IPS-20b (cell line): ENCODE measurements around the gene PCBD2.

ENCODE experiments used
- H3K27ac ChIP-seq: one replicate; pipeline ENCODE4 v1.5.1; 2013; ENCODE audit warnings: low read length
- H3K27me3 ChIP-seq: 2 replicates; pipeline ENCODE4 v1.6.1; 2013; ENCODE audit warnings: mild to moderate bottlenecking, low read length, inconsistent platforms; ENCODE audit not compliant: insufficient read depth
- H3K36me3 ChIP-seq: 2 replicates; pipeline ENCODE4 v1.6.1; 2013; ENCODE audit warnings: low read depth, mild to moderate bottlenecking, inconsistent platforms, low read length, moderate library complexity; ENCODE audit not compliant: insufficient read depth
- H3K4me1 ChIP-seq: 2 replicates; pipeline ENCODE4 v1.6.1; 2013; ENCODE audit warnings: mild to moderate bottlenecking, control low read depth, inconsistent platforms, low read length, moderate library complexity; ENCODE audit not compliant: insufficient read depth
- H3K4me3 ChIP-seq: 2 replicates; pipeline ENCODE4 v1.5.1; 2013; ENCODE audit warnings: mild to moderate bottlenecking, low read length, inconsistent platforms
- H3K9ac ChIP-seq: 2 replicates; pipeline ENCODE4 v1.6.1; 2013; ENCODE audit warnings: low read depth, mild to moderate bottlenecking, inconsistent platforms, low read length, moderate library complexity
- H3K9me3 ChIP-seq: 2 replicates; pipeline ENCODE4 v1.6.1; 2013; ENCODE audit warnings: mild to moderate bottlenecking, low read depth, low read length, inconsistent platforms; ENCODE audit not compliant: insufficient read depth

The PCBD2 gene

DNA sequence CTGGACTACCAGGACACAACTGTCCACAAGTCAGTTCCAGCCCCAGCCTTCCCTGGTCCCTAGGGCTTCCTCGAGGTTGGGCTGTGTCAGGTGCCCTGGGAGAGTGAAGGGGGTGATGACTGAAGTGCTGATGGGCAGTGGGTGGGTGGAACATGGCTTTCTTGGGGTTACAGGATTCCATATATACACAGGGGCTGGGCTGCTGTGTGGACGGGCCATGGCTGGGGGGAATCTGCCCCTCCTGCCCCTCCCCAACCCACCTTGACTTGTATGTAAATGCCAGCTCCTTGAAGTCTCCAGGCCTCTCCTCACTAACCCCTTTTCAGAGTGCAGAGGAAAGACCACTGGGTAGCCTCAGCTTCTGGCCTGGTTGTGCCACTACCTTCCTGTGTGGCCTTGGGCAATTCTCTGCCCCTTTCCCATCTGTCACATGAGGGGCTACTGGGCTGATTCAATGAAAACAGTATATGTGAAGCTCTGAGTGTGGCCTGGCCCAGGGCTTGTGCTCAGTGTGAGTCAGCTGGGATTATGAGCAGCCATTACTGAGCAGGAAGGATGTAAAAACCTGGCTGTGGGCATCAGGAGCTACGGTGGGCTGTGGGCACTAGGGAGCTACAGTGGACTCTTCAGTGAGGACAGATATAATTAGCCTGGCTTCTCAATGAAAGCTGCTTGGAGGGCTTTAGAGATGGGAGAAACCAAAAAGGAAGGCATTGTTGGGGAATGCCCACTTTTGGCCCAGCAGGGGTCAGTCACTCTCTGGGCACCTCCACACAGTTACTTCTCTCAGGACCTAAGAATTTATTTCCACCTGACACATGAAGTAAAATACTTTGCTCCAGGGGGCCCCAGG, 105.8 kb downstream of the PCBD2 start:
- no peak overlapping the region for H3K9ac ChIP-seq

DNA sequence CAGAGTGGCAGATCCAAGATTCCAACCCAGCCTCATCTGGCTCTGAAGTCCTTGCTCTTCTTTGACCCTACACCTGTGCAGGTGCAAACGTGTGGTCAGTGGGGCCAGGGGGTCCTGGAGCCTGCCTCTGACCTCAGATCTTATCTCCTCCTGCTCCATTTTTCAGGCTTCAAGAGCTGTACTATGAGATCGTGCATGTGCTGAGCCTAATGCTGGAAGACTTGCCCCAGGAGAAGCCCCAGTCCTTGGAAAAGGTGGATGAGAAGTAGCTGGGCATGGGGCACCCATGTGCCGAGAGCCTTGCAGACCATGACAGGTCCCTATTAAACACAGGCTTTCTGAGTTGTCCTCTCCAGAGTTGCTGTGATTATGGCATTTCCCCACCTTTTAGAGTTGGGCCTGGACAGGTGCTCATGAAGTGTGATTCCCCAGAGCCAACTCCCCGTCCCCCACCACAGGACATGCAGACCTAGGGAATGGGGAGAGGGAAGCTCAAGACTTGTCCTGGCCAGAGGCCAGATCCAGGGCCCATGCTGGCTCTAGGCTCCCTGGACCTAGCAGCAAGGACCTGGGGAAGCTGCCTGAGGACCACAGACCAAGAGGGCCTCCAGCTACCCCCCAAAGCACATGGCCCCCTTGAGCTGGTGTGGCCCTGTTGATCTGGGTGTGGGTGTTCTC, 106.6 kb downstream of the PCBD2 start:
- no peak overlapping the region for H3K9ac ChIP-seq
- no peak overlapping the region for H3K4me3 ChIP-seq
- H3K36me3 ChIP-seq = no peaks in the 10 kb centered on the region
- no peaks in the 10 kb centered on the region for H3K4me1 ChIP-seq
- no peaks in the 10 kb centered on the region for H3K9me3 ChIP-seq
- no peaks in the 10 kb centered on the region for H3K27me3 ChIP-seq
- H3K27ac ChIP-seq = no peak overlapping the region

More for the DNA sequence above, 105.8 kb downstream of the PCBD2 start:
- Histone ChIP-seq H3K27ac (no peak overlapping the region), H3K9me3 (no peaks in the 10 kb centered on the region), H3K4me1 (no peaks in the 10 kb centered on the region), H3K4me3 (no peak overlapping the region), H3K27me3 (no peaks in the 10 kb centered on the region), H3K36me3 (no peaks in the 10 kb centered on the region)

DNA sequence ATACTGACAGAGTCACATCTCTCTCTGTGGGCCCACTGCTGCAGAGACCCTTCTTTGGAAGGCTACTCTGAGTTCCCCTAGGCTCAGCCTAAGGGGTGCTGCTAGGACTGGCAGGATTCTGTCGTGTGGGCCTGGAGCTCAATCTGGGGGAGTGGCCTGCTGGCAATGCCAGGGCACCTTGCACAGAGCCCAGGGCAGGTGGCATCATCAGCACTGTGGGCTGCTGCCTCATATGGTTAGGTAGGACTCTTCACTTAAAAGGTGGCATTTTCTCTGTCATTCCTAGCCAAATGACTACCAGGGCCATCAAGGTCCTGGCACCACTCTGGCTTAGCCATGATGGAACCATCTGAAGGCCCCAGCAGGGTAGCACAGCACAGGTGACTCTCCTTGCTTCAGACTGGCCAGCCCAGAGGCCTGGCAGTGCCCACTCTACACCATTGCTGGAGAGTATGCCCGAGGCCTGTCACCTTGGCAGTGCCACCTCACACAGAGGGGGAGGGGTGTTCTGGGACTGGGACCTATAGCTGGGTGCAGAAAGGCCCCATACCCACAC, 107.2 kb downstream of the PCBD2 start:
- Histone ChIP-seq H3K4me1 (0 out of 2 replicates have a peak, but pooled peaks cover 2% of the 10 kb centered on the region), H3K36me3 (no peaks in the 10 kb centered on the region), H3K4me3 (no peak overlapping the region), H3K9me3 (no peaks in the 10 kb centered on the region), H3K27ac (no peak overlapping the region), H3K9ac (no peak overlapping the region), H3K27me3 (no peaks in the 10 kb centered on the region)
